Ishikawa (cell line): ENCODE results near the gene RORC.

Source experiments
- CEBPB ChIP-seq: IDR thresholded peaks from 2 replicates; pipeline ENCODE4 v1.6.1; 2012
- EGR1 ChIP-seq: IDR thresholded peaks from 2 replicates; pipeline ENCODE4 v1.6.1; 2012
- EP300 ChIP-seq: IDR thresholded peaks from 2 replicates; pipeline ENCODE4 v1.6.1; 2012; ENCODE audit warnings: borderline replicate concordance
- NFIC ChIP-seq: IDR thresholded peaks from 2 replicates; pipeline ENCODE4 v1.6.1; 2012
- RAD21 ChIP-seq: IDR thresholded peaks from 2 replicates; pipeline ENCODE4 v1.6.1; 2012; ENCODE audit warnings: low read depth
- YY1 ChIP-seq: IDR thresholded peaks from 2 replicates; pipeline ENCODE4 v1.6.1; 2012; ENCODE audit warnings: low read depth
- ZBTB7A ChIP-seq: IDR thresholded peaks from 2 replicates; pipeline ENCODE4 v1.6.1; 2012; ENCODE audit warnings: low read depth
- TF ChIP-seq, protein P1 (sequence below): IDR thresholded peaks from 2 replicates; pipeline ENCODE4 v1.6.1; 2012; ENCODE audit warnings: low read depth, mild to moderate bottlenecking
- TF ChIP-seq, protein P2 (sequence below): IDR thresholded peaks from 2 replicates; pipeline ENCODE4 v1.6.1; 2012

DNA sequence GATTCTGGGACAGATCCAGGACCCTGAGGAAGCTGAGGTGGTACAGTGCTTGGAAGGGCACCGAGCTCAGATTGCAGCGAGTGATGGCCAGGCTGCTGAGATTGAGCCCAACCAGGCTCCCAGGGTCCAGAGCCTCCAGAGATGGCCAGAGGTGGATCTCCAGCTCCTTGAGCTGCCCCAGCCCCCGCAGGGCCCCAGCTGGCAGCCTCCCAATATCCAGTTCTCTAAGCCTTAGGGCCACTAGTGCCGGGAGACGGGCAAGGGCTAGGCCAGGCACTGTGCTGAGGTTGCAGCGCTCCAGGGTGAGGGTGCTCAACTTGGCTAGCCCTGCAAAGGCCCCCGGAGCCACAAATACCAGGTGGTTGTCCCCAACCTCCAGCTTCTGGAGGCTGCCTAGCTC lies 29.8 kb downstream of the RORC start:
- TF ChIP-seq EGR1 (no peak), RAD21 (no peak), EP300 (no peak), CEBPB (no peak), ZBTB7A (no peak), NFIC (no peak), YY1 (no peak)
- TF ChIP-seq, protein P1, sequence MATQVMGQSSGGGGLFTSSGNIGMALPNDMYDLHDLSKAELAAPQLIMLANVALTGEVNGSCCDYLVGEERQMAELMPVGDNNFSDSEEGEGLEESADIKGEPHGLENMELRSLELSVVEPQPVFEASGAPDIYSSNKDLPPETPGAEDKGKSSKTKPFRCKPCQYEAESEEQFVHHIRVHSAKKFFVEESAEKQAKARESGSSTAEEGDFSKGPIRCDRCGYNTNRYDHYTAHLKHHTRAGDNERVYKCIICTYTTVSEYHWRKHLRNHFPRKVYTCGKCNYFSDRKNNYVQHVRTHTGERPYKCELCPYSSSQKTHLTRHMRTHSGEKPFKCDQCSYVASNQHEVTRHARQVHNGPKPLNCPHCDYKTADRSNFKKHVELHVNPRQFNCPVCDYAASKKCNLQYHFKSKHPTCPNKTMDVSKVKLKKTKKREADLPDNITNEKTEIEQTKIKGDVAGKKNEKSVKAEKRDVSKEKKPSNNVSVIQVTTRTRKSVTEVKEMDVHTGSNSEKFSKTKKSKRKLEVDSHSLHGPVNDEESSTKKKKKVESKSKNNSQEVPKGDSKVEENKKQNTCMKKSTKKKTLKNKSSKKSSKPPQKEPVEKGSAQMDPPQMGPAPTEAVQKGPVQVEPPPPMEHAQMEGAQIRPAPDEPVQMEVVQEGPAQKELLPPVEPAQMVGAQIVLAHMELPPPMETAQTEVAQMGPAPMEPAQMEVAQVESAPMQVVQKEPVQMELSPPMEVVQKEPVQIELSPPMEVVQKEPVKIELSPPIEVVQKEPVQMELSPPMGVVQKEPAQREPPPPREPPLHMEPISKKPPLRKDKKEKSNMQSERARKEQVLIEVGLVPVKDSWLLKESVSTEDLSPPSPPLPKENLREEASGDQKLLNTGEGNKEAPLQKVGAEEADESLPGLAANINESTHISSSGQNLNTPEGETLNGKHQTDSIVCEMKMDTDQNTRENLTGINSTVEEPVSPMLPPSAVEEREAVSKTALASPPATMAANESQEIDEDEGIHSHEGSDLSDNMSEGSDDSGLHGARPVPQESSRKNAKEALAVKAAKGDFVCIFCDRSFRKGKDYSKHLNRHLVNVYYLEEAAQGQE, result no peak
- TF ChIP-seq, protein P2, sequence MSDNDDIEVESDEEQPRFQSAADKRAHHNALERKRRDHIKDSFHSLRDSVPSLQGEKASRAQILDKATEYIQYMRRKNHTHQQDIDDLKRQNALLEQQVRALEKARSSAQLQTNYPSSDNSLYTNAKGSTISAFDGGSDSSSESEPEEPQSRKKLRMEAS, result no peak
